ENCODE results near the gene CASZ1.

- TF ChIP-seq RAD51 (IDR thresholded peaks at IDR 0.05; ENCODE audit: borderline replicate concordance, low read depth) (no peak), THRB (CRISPR knock-in tag; conservative IDR thresholded peaks at IDR 0.05) (no peak), CTCF (IDR thresholded peaks at IDR 0.05 in 2 of 3, conservative IDR thresholded peaks at IDR 0.05 in 1 of 3; ENCODE audit: insufficient read depth in 2 of 3, low read depth in 1 of 3, low read length in 3 of 3) (no peak), CBX8 (IDR thresholded peaks at IDR 0.05; ENCODE audit: borderline replicate concordance, extremely low read depth, low read depth, low read length, poor library complexity, severe bottlenecking) (no peak), FOS (IDR thresholded peaks at IDR 0.05; ENCODE audit: extremely low read depth, insufficient read length) (no peak), ZNF766 (CRISPR knock-in tag; conservative IDR thresholded peaks at IDR 0.05) (no peak), JUNB (CRISPR knock-in tag; conservative IDR thresholded peaks at IDR 0.05) (no peak), ZNF354B (CRISPR knock-in tag; IDR thresholded peaks at IDR 0.05) (no peak), POLR2A (conservative IDR thresholded peaks at IDR 0.05) (no peak)
Measured at GRCh38 chr1:10620776-10621175, 175.7 kb downstream of the CASZ1 start.
